ENCODE data around the gene TMEM91.

The TMEM91 gene

GRCh38 chr19:41355035-41355434, 21.3 kb upstream of the TMEM91 start:
- no peak for TF ChIP-seq CTCF (IDR thresholded peaks at IDR 0.05)

- TF ChIP-seq CTCF (IDR thresholded peaks at IDR 0.05) = no peak
Observed at GRCh38 chr19:41355802-41356201, 20.5 kb upstream of the TMEM91 start.

GRCh38 chr19:41356984-41357739, 19.2 kb upstream of the TMEM91 start:
- TF ChIP-seq CTCF (IDR thresholded peaks at IDR 0.05) = no peak

- no peak for TF ChIP-seq CTCF (IDR thresholded peaks at IDR 0.05)
Observed at GRCh38 chr19:41357746-41358145, 18.6 kb upstream of the TMEM91 start.

GRCh38 chr19:41359741-41360140, 16.6 kb upstream of the TMEM91 start:
- no peak for TF ChIP-seq CTCF (IDR thresholded peaks at IDR 0.05)

GRCh38 chr19:41362143-41362847, 14.0 kb upstream of the TMEM91 start:
- no peak for TF ChIP-seq CTCF (IDR thresholded peaks at IDR 0.05)

- no peak for TF ChIP-seq CTCF (IDR thresholded peaks at IDR 0.05)
Observed at GRCh38 chr19:41363371-41363752, 13.0 kb upstream of the TMEM91 start.
